OCI-LY1 (cell line): Measurements from ENCODE around the gene KLHDC4.

Source experiments
- H2AFZ ChIP-seq: fragments of 200-600 bp; sonication (generic), shearing (Covaris generic); 2 replicates; pipeline ENCODE4 v1.6.0; 2014; ENCODE audit warnings: antibody characterized with exemption, mild to moderate bottlenecking, low read length
- H3F3A ChIP-seq: fragments of 200-600 bp; sonication (generic), shearing (Covaris generic); 2 replicates; pipeline ENCODE4 v1.6.0; 2014; ENCODE audit warnings: mild to moderate bottlenecking, antibody characterized with exemption, low read length, moderate library complexity; ENCODE audit not compliant: insufficient read depth
- H3K27ac ChIP-seq: fragments of 200-600 bp; sonication (generic); 2 replicates; pipeline ENCODE4 v1.5.1; 2014; ENCODE audit warnings: low read length, mixed run types, mild to moderate bottlenecking, low read depth; ENCODE audit not compliant: poor library complexity, severe bottlenecking
- H3K27me3 ChIP-seq: fragments of 200-600 bp; sonication (generic); 2 replicates; pipeline ENCODE4 v1.6.0; 2014; ENCODE audit warnings: antibody characterized with exemption, mild to moderate bottlenecking, low read length, moderate library complexity; ENCODE audit not compliant: insufficient read depth
- H3K36me3 ChIP-seq: fragments of 200-600 bp; sonication (generic); 2 replicates; pipeline ENCODE4 v1.6.1; 2014; ENCODE audit warnings: mild to moderate bottlenecking, antibody characterized with exemption, low read length, moderate library complexity, mixed read lengths; ENCODE audit not compliant: insufficient read depth
- H3K4me1 ChIP-seq: fragments of 200-600 bp; sonication (generic); 2 replicates; pipeline ENCODE4 v1.5.1; 2014; ENCODE audit warnings: mild to moderate bottlenecking, low read length, moderate library complexity; ENCODE audit not compliant: insufficient read depth, severe bottlenecking
- H3K4me2 ChIP-seq: fragments of 200-600 bp; sonication (generic), shearing (Covaris generic); 2 replicates; pipeline ENCODE4 v1.6.1; 2014; ENCODE audit warnings: low read length
- H3K4me3 ChIP-seq: fragments of 200-600 bp; sonication (generic); 2 replicates; pipeline ENCODE4 v1.5.1; 2014; ENCODE audit warnings: low read length, low read depth, mild to moderate bottlenecking, mixed read lengths; ENCODE audit not compliant: poor library complexity, severe bottlenecking
- H3K79me2 ChIP-seq: fragments of 200-600 bp; shearing (Covaris generic); 2 replicates; pipeline ENCODE4 v1.6.1; 2016; ENCODE audit warnings: mixed run types, low read length, mixed read lengths; ENCODE audit not compliant: insufficient read depth
- H3K9ac ChIP-seq: fragments of 200-600 bp; sonication (generic), shearing (Covaris generic); 2 replicates; pipeline ENCODE4 v1.6.1; 2014; ENCODE audit warnings: mild to moderate bottlenecking, low read length, mixed read lengths
- H3K9me2 ChIP-seq: fragments of 200-600 bp; sonication (generic), shearing (Covaris generic); 2 replicates; pipeline ENCODE4 v1.6.1; 2014; ENCODE audit warnings: low read depth, mild to moderate bottlenecking, low read length, mixed read lengths
- H3K9me3 ChIP-seq: fragments of 200-600 bp; shearing (Covaris generic); 2 replicates; pipeline ENCODE4 v1.6.1; 2014; ENCODE audit warnings: low read length, mixed read lengths
- H4K20me1 ChIP-seq: fragments of 200-600 bp; sonication (generic), shearing (Covaris generic); 2 replicates; pipeline ENCODE4 v1.6.0; 2016; ENCODE audit warnings: mild to moderate bottlenecking, low read length; ENCODE audit not compliant: insufficient read depth
- EZH2 ChIP-seq: fragments of 200-600 bp; sonication (generic), shearing (Covaris generic); IDR thresholded peaks from 2 replicates; pipeline ENCODE4 v1.8.0; 2017; ENCODE audit warnings: borderline replicate concordance, mixed run types, mild to moderate bottlenecking, antibody characterized with exemption, low read length, moderate library complexity, mixed read lengths
- TF ChIP-seq, protein P1 (sequence below): fragments of 200-600 bp; sonication (generic), shearing (Covaris generic); IDR thresholded peaks from 2 replicates; pipeline ENCODE4 v1.5.1; 2017; ENCODE audit warnings: mild to moderate bottlenecking, antibody characterized with exemption, low read length, moderate library complexity, mixed read lengths

KLHDC4 gene

GRCh38 chr16:87703835-87704375 is 61.9 kb downstream of the KLHDC4 start:
- Histone ChIP-seq H3K9me3 (no peaks in the 10 kb centered on the region), H2AFZ (no peak overlapping the region), H3K4me3 (peak overlapping the region; percentile 49), H3K9me2 (no peaks in the 10 kb centered on the region), H3K36me3 (peaks cover 51% of the 10 kb centered on the region; the same call in 1 of the 2 replicates), H3K4me2 (peak overlapping the region; percentile 57), H3K9ac (peak overlapping the region; percentile 76), H4K20me1 (no peaks in the 10 kb centered on the region), H3K27me3 (no peaks in the 10 kb centered on the region), H3K27ac (peak overlapping the region; percentile 99), H3K4me1 (peaks cover 93% of the 10 kb centered on the region), H3F3A (peaks cover 18% of the 10 kb centered on the region; the same call in 1 of the 2 replicates), H3K79me2 (no peaks in the 10 kb centered on the region)
- no peak for TF ChIP-seq EZH2
- TF ChIP-seq, protein P1, sequence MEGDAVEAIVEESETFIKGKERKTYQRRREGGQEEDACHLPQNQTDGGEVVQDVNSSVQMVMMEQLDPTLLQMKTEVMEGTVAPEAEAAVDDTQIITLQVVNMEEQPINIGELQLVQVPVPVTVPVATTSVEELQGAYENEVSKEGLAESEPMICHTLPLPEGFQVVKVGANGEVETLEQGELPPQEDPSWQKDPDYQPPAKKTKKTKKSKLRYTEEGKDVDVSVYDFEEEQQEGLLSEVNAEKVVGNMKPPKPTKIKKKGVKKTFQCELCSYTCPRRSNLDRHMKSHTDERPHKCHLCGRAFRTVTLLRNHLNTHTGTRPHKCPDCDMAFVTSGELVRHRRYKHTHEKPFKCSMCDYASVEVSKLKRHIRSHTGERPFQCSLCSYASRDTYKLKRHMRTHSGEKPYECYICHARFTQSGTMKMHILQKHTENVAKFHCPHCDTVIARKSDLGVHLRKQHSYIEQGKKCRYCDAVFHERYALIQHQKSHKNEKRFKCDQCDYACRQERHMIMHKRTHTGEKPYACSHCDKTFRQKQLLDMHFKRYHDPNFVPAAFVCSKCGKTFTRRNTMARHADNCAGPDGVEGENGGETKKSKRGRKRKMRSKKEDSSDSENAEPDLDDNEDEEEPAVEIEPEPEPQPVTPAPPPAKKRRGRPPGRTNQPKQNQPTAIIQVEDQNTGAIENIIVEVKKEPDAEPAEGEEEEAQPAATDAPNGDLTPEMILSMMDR: no peak

DNA sequence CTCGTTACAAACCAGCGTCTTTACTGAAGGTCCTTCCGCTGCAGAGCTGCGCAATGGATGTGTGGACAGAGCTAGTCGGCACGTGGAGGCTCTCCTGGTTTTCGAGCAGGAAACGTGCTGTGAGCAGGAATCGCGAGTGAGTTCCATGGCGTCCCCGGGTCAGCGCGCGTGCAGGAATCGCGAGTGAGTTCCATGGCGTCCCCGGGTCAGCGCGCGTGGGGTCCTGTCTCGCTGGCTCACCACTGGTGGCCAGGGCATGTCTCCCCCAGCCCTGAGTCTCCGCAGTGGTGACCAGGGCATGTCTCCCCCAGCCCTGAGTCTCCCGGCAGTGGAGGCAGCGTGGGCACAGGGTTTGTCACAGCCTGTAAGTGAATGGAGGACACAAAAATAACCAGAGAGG is 62.7 kb downstream of the KLHDC4 start:
- Histone ChIP-seq H3K9ac (peak overlapping the region; percentile 76), H3K4me1 (peaks cover 100% of the 10 kb centered on the region)

GRCh38 chr16:87702325-87702811 is 63.4 kb downstream of the KLHDC4 start:
- peak overlapping the region; percentile 99 for H3K27ac ChIP-seq
- H3K9ac ChIP-seq: peak overlapping the region; percentile 76
- peak overlapping the region; percentile 49 for H3K4me3 ChIP-seq
- H3K36me3 ChIP-seq: peaks cover 44% of the 10 kb centered on the region; the same call in 1 of the 2 replicates
- no peak for TF ChIP-seq EZH2
- TF ChIP-seq, protein P1: peak; percentile 63
- no peaks in the 10 kb centered on the region for H4K20me1 ChIP-seq
- peaks cover 18% of the 10 kb centered on the region; the same call in 1 of the 2 replicates for H3F3A ChIP-seq
- no peaks in the 10 kb centered on the region for H3K27me3 ChIP-seq
- peaks cover 100% of the 10 kb centered on the region for H3K4me1 ChIP-seq
- no peaks in the 10 kb centered on the region for H3K9me2 ChIP-seq
- no peaks in the 10 kb centered on the region for H3K9me3 ChIP-seq
- peak overlapping the region; percentile 57 for H3K4me2 ChIP-seq
- no peaks in the 10 kb centered on the region for H3K79me2 ChIP-seq
- no peak overlapping the region for H2AFZ ChIP-seq

More for the DNA sequence above, 62.7 kb downstream of the KLHDC4 start:
- H4K20me1 ChIP-seq: no peaks in the 10 kb centered on the region
- H2AFZ ChIP-seq: no peak overlapping the region
- H3F3A ChIP-seq: peaks cover 18% of the 10 kb centered on the region; the same call in 1 of the 2 replicates
- peak overlapping the region; percentile 49 for H3K4me3 ChIP-seq
- H3K9me3 ChIP-seq: no peaks in the 10 kb centered on the region
- peak overlapping the region; percentile 99 for H3K27ac ChIP-seq
- no peaks in the 10 kb centered on the region for H3K79me2 ChIP-seq
- no peaks in the 10 kb centered on the region for H3K9me2 ChIP-seq
- H3K27me3 ChIP-seq: no peaks in the 10 kb centered on the region
- no peak for TF ChIP-seq EZH2
- TF ChIP-seq, protein P1: no peak
- H3K36me3 ChIP-seq: peaks cover 44% of the 10 kb centered on the region; the same call in 1 of the 2 replicates
- H3K4me2 ChIP-seq: peak overlapping the region; percentile 57
